NOMO-1 treated with dmso at 0.1 percent for 144 hours (cell line): ENCODE results near the gene CDCA7.
"Not testable (repeated sequence)": the region's sequence is repeated elsewhere in the genome, so short reads cannot be mapped to it uniquely, and the experiment has no call there.

Experiments used
- DNase-seq: peaks from one replicate; lab custom pipeline; 2025; ENCODE audit not compliant: unreplicated experiment; lab: John Stamatoyannopoulos, UW

CDCA7 gene

GRCh38 chr2:173402405-173402974 is 47.8 kb downstream of the CDCA7 start:
- peak; percentile 57 for DNase-seq

GRCh38 chr2:173404841-173405750 is 50.4 kb downstream of the CDCA7 start:
- DNase-seq: no peak

- DNase-seq: no peak
These were observed 52.5 kb downstream of the CDCA7 start for GRCh38 chr2:173407176-173407575.

DNA sequence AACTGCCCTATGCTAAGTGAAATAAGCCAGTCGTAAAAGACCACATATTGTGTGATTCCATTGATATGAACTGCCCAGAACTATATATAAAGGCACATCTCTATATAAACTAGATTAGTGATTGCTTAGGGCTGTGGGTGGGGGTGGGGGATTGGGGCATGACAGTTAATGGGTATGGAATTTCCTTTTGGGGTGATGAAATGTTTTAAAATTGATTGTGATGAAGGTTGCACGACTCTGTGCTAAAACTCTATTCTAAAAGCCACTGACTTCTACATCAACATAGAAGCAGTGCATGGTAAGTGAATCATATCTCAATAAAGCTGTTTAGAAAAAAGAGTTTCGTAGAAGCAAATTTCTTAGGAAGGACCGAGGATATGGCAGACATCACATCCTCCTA is 53.0 kb downstream of the CDCA7 start:
- no peak for DNase-seq

GRCh38 chr2:173410579-173410978 is 55.9 kb downstream of the CDCA7 start:
- DNase-seq: no peak

DNA sequence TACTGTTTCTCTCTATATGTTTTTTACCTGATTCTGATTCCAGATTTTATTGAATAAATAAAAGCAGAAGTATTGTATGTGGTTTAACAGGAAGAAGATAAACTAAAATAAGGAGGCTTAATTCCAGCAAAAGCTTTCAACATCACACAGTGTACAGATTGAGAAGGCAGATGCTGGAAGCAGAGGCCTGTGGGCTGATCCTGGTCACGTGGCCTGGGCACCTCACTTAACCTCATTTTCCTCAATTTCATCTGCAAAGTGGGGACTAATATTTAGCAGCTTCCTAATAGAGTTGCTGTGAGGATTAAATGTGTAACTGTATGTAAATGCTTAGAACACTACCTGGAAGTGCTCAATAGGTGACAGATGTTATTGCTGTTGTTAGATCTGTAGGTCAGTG is 58.0 kb downstream of the CDCA7 start:
- no peak for DNase-seq

- DNase-seq: no peak
These were observed 60.2 kb downstream of the CDCA7 start for GRCh38 chr2:173414823-173415322.

GRCh38 chr2:173415431-173416381 is 61.0 kb downstream of the CDCA7 start:
- DNase-seq: no peak

DNA sequence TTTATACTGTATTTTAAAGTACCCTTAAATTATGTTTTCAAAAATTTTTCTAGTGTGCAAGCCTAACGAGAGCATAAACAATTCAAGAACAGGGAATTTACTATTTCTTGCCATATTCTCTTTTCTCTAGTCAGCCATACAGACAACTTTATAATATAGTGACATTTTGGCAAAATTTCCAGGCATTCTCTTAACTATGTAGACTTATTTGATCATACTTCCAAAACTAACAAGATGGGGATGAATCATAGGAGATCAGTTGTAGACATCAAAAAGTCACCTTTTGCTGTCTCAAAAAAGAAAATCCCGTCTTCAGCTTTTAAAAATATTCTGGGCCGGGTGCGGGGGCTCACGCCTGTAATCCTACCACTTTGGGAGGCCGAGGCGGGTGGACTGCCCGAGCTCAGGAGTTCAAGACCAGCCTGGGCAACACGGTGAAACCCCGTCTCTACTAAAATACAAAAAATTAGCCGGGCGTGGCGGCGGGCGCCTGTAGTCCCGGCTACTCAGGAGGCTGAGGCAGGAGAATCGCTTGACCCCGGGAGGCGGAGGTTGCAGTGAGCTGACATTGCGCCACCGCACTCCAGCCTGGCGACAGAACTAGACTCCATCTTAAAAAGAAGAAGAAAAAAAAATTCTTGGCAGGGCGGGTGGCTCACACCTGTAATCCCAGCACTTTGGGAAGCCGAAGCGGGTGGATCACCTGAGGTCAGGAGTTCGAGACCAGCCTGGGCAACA is 61.9 kb downstream of the CDCA7 start:
- not testable (repeated sequence) for DNase-seq

DNA sequence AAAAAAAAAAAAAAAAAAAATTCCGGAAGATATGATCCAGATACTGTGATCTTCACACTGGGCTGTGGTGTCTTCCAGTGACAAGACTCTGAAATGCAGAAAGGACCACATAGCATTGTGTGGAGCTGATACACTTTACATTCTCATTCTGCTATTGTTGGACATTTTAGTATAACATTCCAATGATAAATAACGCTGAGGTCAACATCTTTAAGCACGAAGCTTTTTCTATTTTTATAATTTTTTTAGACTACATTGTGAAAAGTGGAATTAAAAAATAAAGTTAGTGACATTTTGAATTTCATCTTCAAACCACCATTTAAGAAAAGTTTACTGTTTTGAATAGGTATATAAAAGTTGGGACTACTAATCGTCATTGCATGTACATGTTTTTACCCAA is 62.7 kb downstream of the CDCA7 start:
- no peak for DNase-seq

GRCh38 chr2:173417802-173418201 is 63.1 kb downstream of the CDCA7 start:
- DNase-seq: no peak
